WTC11 (cell line): ENCODE results near the gene CD74. TPM values are rescaled to one million over a fixed set of nuclear protein-coding genes. Genes with fewer than 3 reads are reported as not detected.
"Not testable (repeated sequence)": the region's sequence is repeated elsewhere in the genome, so short reads cannot be mapped to it uniquely, and the experiment has no call there.

Experiments used
- ATAC-seq: fragments of 200-7000 bp; cut with Tn5 transposase; 2 replicates; pipeline ENCODE4 v1.10.0; 2021; ENCODE audit warnings: mild to moderate bottlenecking, moderate library complexity
- CTCF ChIA-PET: fragments of 300-600 bp; sonication (Branson Sonifier 250); formaldehyde crosslinking; loops from one replicate; lab custom pipeline; 2021; ENCODE audit warnings: antibody characterized with exemption; lab: Charles Lee
- POLR2A ChIA-PET: fragments of 350-600 bp; sonication (Branson Sonifier 250); formaldehyde crosslinking; loops from one replicate; lab custom pipeline; 2021; ENCODE audit warnings: antibody characterized with exemption; lab: Charles Lee
- DNase-seq: peaks from one replicate; pipeline ENCODE4 v3.0.0; 2021; ENCODE audit warnings: low spot score
- H3K27ac Mint-ChIP-seq: 2 replicates; pipeline ENCODE4 v1.8.0; 2021; ENCODE audit warnings: mixed read lengths
- H3K27me3 Mint-ChIP-seq: 2 replicates; pipeline ENCODE4 v1.8.0; 2021; ENCODE audit warnings: low read depth, mild to moderate bottlenecking, moderate library complexity, mixed read lengths
- H3K36me3 Mint-ChIP-seq: 2 replicates; pipeline ENCODE4 v1.8.0; 2021; ENCODE audit warnings: mixed read lengths
- H3K4me1 Mint-ChIP-seq: 2 replicates; pipeline ENCODE4 v1.8.0; 2022; ENCODE audit warnings: mixed read lengths
- H3K4me3 Mint-ChIP-seq: 2 replicates; pipeline ENCODE4 v1.8.0; 2021; ENCODE audit warnings: mild to moderate bottlenecking, moderate library complexity, mixed read lengths
- H3K9me3 Mint-ChIP-seq: 2 replicates; pipeline ENCODE4 v1.8.0; 2021; ENCODE audit warnings: mixed read lengths
- ATF1 ChIP-seq: sonication (generic); formaldehyde crosslinking; IDR thresholded peaks from 2 replicates; pipeline ENCODE4 v1.8.1; 2023; ENCODE audit warnings: mild to moderate bottlenecking, moderate library complexity, missing genetic modification reagents
- CREB1 ChIP-seq: sonication (generic); formaldehyde crosslinking; IDR thresholded peaks from 2 replicates; pipeline ENCODE4 v1.8.0; 2023; ENCODE audit warnings: mild to moderate bottlenecking, missing genetic modification reagents
- FOXK1 ChIP-seq: sonication (generic); formaldehyde crosslinking; IDR thresholded peaks from 2 replicates; pipeline ENCODE4 v1.8.0; 2022; ENCODE audit warnings: mild to moderate bottlenecking, moderate library complexity, missing genetic modification reagents
- FOXP4 ChIP-seq: sonication (generic); formaldehyde crosslinking; IDR thresholded peaks from 2 replicates; pipeline ENCODE4 v1.8.0; 2022; ENCODE audit warnings: mild to moderate bottlenecking, missing genetic modification reagents
- IRF1 ChIP-seq: sonication (generic); formaldehyde crosslinking; IDR thresholded peaks from 2 replicates; pipeline ENCODE4 v1.8.0; 2023; ENCODE audit warnings: missing genetic modification reagents
- JUN ChIP-seq: sonication (generic); formaldehyde crosslinking; IDR thresholded peaks from 2 replicates; pipeline ENCODE4 v1.8.0; 2023; ENCODE audit warnings: mild to moderate bottlenecking, missing genetic modification reagents
- NR1H2 ChIP-seq: sonication (generic); formaldehyde crosslinking; IDR thresholded peaks from 2 replicates; pipeline ENCODE4 v1.9.0; 2021; ENCODE audit warnings: mild to moderate bottlenecking, moderate library complexity, missing genetic modification reagents
- NR2C2 ChIP-seq: sonication (generic); formaldehyde crosslinking; IDR thresholded peaks from 2 replicates; pipeline ENCODE4 v1.8.0; 2022; ENCODE audit warnings: mild to moderate bottlenecking, missing genetic modification reagents
- RORB ChIP-seq: fragments of 250-450 bp; sonication (Bioruptor Pico); IDR thresholded peaks from 2 replicates; pipeline ENCODE4 v1.9.0; 2021; ENCODE audit warnings: mild to moderate bottlenecking
- TEAD4 ChIP-seq: sonication (generic); formaldehyde crosslinking; IDR thresholded peaks from 2 replicates; pipeline ENCODE4 v1.8.0; 2022; ENCODE audit warnings: mild to moderate bottlenecking, missing genetic modification reagents
- TP53 ChIP-seq: sonication (generic); formaldehyde crosslinking; IDR thresholded peaks from 2 replicates; pipeline ENCODE4 v1.8.1; 2023; ENCODE audit warnings: mild to moderate bottlenecking, missing genetic modification reagents
- USF1 ChIP-seq: sonication (generic); formaldehyde crosslinking; IDR thresholded peaks from 2 replicates; pipeline ENCODE4 v1.8.0; 2022; ENCODE audit warnings: mild to moderate bottlenecking, missing genetic modification reagents
- ZNF512 ChIP-seq: sonication (generic); formaldehyde crosslinking; IDR thresholded peaks from 2 replicates; pipeline ENCODE4 v1.8.1; 2022; ENCODE audit warnings: missing genetic modification reagents, borderline replicate concordance
- total RNA-seq: library from RNA; stranded (reverse); gene quantifications from 3 replicates; pipeline ENCODE4 v1.2.3, GENCODE V29; 2021
- TF ChIP-seq, protein P1 (sequence below): sonication (generic); formaldehyde crosslinking; IDR thresholded peaks from 2 replicates; pipeline ENCODE4 v1.8.1; 2022; ENCODE audit warnings: mild to moderate bottlenecking, moderate library complexity, missing genetic modification reagents
- TF ChIP-seq, protein P2 (sequence below): fragments of 250-450 bp; sonication (Bioruptor Pico); IDR thresholded peaks from 2 replicates; pipeline ENCODE4 v1.8.0; 2021; ENCODE audit warnings: mild to moderate bottlenecking

The CD74 gene
- total RNA-seq, 1 experiment from 2014 or later, result 28.2 TPM

DNA sequence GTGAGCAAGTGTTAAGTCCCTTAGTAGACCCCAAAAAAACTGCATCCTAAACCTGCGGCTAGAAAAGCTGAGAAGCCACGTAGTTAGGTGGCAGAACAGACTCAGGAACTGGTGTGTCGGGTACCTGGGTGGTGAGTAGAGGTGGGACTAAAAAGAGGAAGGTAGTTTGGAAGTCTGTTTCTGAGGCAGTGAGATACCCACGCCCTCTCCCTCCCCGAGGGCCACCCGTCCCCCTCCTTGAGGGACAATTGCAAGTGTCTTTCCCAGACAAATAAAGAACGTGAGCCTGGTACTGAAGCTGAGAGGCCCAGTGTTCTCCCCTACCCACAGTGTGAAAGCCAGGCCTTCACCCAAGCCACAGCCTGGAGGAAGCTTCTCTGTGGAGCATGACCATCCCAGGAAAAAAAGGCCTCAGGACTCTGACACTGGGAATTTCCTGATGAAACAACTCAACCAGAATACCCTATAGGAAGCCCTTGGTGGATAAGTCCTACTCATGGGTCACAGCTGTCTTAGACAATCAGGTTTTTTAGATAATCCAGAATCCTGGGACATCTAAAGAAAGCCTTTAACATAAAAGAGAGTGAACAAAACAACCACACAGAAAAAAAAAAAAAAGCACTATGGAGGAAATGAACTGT lies 7.0 kb upstream of the CD74 start:
- ChIA-PET POLR2A (no interaction called here), CTCF (interaction anchor here (0.7 to 2.1 kb wide), 2 partner anchors 17 to 20 kb away, joined by 3 to 5 read pairs; no protein-coding TSS in a partner anchor)
- H3K9me3 Mint-ChIP-seq, result no peaks in the 10 kb centered on the region
- DNase-seq (no peak), ATAC-seq (no peak; the same call in 1 of the 2 replicates)
- no peaks in the 10 kb centered on the region for H3K36me3 Mint-ChIP-seq
- TF ChIP-seq ZNF512, result no peak
- TF ChIP-seq JUN (CRISPR knock-in tag), result no peak
- TF ChIP-seq NR1H2 (CRISPR knock-in tag), result no peak
- no peak for TF ChIP-seq TEAD4 (CRISPR knock-in tag)
- no peak for TF ChIP-seq CREB1
- TF ChIP-seq FOXK1 (CRISPR knock-in tag), result no peak
- TF ChIP-seq RORB, result no peak
- TF ChIP-seq TP53 (CRISPR knock-in tag), result no peak
- TF ChIP-seq, protein P1, sequence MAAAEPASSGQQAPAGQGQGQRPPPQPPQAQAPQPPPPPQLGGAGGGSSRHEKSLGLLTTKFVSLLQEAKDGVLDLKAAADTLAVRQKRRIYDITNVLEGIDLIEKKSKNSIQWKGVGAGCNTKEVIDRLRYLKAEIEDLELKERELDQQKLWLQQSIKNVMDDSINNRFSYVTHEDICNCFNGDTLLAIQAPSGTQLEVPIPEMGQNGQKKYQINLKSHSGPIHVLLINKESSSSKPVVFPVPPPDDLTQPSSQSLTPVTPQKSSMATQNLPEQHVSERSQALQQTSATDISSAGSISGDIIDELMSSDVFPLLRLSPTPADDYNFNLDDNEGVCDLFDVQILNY, result no peak
- TF ChIP-seq, protein P2, sequence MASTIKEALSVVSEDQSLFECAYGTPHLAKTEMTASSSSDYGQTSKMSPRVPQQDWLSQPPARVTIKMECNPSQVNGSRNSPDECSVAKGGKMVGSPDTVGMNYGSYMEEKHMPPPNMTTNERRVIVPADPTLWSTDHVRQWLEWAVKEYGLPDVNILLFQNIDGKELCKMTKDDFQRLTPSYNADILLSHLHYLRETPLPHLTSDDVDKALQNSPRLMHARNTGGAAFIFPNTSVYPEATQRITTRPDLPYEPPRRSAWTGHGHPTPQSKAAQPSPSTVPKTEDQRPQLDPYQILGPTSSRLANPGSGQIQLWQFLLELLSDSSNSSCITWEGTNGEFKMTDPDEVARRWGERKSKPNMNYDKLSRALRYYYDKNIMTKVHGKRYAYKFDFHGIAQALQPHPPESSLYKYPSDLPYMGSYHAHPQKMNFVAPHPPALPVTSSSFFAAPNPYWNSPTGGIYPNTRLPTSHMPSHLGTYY (CRISPR knock-in tag), result no peak
- no peak for TF ChIP-seq FOXP4 (CRISPR knock-in tag)
- no peak for TF ChIP-seq IRF1
- no peak for TF ChIP-seq USF1 (CRISPR knock-in tag)
- no peak for TF ChIP-seq NR2C2
- TF ChIP-seq ATF1 (CRISPR knock-in tag), result no peak
- H3K27me3 Mint-ChIP-seq, result no peaks in the 10 kb centered on the region; the same call in 1 of the 2 replicates
- H3K27ac Mint-ChIP-seq, result no peak overlapping the region
- H3K4me3 Mint-ChIP-seq, result no peak overlapping the region
- peaks cover 11% of the 10 kb centered on the region for H3K4me1 Mint-ChIP-seq

DNA sequence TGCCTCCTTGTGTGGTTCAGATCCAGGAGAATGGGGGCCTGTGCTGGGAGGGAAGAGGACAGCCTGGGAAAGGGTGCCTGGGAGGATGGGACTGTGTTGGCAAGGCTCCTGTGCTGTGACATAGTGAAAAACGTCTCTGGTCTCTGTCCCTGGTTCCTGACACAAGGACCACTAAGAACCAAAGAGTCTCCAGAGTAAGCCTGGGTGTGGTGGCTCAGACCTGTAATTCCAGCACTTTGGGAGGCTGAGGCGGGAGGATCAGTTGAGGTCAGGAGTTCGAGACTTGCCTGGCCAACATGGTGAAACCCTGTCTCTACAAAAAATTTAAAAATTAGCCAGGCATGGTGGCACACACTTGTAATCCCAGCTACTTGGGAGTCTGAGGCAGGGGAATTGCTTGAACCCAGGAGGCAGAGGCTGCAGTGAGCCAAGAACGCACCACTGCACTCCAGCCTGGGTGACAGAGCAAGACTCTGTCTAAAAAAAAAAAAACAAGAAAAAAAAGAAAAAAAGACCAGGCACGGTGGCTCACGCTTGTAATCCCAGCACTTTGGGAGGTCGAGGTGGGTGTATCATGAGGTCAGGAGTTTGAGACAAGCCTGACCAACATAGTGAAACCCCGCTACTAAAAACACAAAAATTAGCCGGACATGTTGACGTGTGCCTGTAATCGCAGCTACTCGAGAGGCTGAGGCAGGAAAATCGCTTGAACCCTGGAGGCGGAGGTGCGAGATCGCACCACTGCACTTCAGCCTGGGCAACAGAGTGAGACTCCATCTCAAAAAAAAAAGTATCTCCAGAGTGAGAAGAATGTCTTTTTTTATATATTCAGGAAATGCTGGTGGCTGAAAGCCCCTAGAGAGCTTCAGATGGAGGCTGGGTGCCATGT lies 1.4 kb upstream of the CD74 start:
- CTCF ChIA-PET, result interaction anchor here (0.8 to 1.7 kb wide), 2 partner anchors 22 to 146 kb away, joined by 4 to 9 read pairs; no protein-coding TSS in a partner anchor
- H3K9me3 Mint-ChIP-seq, H3K36me3 Mint-ChIP-seq, ATAC-seq, DNase-seq, POLR2A ChIA-PET, H3K4me3 Mint-ChIP-seq, H3K27me3 Mint-ChIP-seq, H3K27ac Mint-ChIP-seq: not testable (repeated sequence)
- H3K4me1 Mint-ChIP-seq, result peaks cover 33% of the 10 kb centered on the region
